Stimulated activated effector memory CD8-positive, alpha-beta T cell treated with anti-CD3 and anti-CD28 coated beads, Interleukin-12 subunit alpha, Interleukin-12 subunit beta, amount 100 ng/mL, for 72 hours (primary cell): Measurements from ENCODE around the gene TCF3.

ENCODE experiments used
- ATAC-seq: fragments of 150-1000 bp; cut with Tn5 transposase; 2 replicates; pipeline ENCODE4 v1.10.0; 2021
- DNase-seq, 2 donors: peaks; one replicate each; pipeline ENCODE4 v3.0.0; 2021 to 2022; ENCODE audit warnings: low spot score in 2 of 2
- H3K27ac Mint-ChIP-seq: one replicate; pipeline ENCODE4 v1.8.0; 2022; ENCODE audit warnings: mild to moderate bottlenecking, mixed read lengths
- H3K36me3 Mint-ChIP-seq: one replicate; pipeline ENCODE4 v1.8.0; 2022; ENCODE audit warnings: mild to moderate bottlenecking, mixed read lengths
- H3K4me1 Mint-ChIP-seq: one replicate; pipeline ENCODE4 v1.8.0; 2022; ENCODE audit warnings: mixed read lengths
- H3K4me3 Mint-ChIP-seq: one replicate; pipeline ENCODE4 v1.8.0; 2022; ENCODE audit warnings: mild to moderate bottlenecking, mixed read lengths
- H3K9me3 Mint-ChIP-seq: one replicate; pipeline ENCODE4 v1.8.0; 2022; ENCODE audit warnings: mixed read lengths

TCF3 gene

DNA sequence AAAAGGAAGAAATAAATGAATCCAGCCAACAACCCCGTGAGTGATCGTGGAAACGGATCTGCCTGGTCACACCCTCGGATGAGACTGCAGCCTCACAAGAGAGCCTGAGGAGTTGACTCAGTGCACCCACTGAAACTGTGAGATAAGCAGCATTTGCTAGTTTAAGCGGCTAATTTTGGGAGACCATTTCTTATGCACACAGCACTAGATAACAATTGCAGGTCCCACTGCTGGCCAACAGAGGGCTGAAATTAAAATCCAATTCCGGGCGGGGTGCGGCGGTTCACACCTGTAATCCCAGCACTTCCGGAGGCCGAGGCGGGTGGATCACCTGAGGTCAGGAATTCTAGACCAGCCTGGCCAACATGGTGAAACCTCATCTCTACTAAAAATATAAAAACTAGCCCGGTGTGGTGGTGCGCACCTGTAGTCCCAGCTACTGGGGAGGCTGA is 50.8 kb downstream of the TCF3 start:
- no peak overlapping the region for H3K27ac Mint-ChIP-seq
- H3K4me3 Mint-ChIP-seq = no peak overlapping the region
- peaks cover 85% of the 10 kb centered on the region for H3K36me3 Mint-ChIP-seq
- DNase-seq = no peak
- H3K9me3 Mint-ChIP-seq = no peaks in the 10 kb centered on the region
- no peak for ATAC-seq
- peaks cover 27% of the 10 kb centered on the region for H3K4me1 Mint-ChIP-seq

DNA sequence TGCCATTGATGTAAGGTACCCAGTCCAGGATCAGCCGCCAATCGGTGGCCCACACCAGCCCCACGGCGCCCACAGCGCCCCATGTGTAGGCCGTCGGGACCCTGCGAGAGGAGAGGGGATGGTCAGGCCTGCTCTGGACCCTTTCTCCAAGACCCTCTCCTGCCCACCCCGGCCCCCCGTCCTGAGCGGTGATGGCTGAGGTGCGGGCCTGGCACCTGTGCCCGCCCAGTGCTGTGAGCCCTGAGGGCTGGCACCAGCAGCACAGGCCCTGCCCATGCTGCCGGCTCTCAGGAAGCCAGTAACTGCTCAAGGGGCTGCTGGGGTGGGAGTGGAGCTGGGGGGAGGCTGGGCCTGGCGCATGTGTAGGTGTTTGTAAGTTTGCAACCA is 53.0 kb downstream of the TCF3 start:
- Mint-ChIP-seq H3K36me3 (peaks cover 84% of the 10 kb centered on the region), H3K9me3 (no peaks in the 10 kb centered on the region), H3K4me3 (no peak overlapping the region), H3K4me1 (peaks cover 9% of the 10 kb centered on the region), H3K27ac (no peak overlapping the region)
- ATAC-seq (peak; percentile 31), DNase-seq (no peak)

DNA sequence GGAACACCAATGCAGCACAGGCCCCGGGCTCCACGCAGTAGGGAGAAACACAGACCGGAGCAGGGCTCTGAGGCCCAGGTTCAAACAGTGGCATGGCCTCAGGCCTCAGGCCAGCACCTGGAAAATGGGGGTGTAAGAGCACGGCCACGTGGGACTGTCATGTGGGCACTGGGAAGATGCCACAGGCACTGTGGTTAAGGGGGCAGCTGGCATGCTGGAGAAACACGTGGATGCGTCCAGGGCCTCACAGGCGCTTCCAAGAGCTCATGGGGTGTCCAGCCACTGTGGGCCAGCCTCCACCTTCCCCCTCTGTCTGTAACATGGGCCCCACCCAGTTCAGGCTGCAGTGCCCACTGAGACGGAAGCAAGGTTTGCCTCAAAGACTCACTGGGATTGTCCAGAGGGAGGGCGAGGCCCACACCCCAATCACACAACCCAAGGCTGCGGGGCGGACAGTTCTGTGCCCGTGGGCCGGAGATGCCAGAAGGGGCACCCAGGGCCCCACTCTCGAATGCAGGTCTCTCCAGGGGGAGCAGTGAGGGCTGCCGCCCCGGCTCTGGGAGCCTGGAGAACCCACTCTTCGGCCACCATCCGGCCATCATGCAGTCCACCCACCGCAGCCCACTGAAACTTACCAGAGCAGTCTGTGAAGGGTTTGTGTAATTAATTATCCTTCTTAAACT is 53.5 kb downstream of the TCF3 start:
- H3K27ac Mint-ChIP-seq = no peak overlapping the region
- H3K36me3 Mint-ChIP-seq = peaks cover 78% of the 10 kb centered on the region
- ATAC-seq = no peak
- no peak for DNase-seq
- H3K4me3 Mint-ChIP-seq = no peak overlapping the region
- H3K4me1 Mint-ChIP-seq = peaks cover 8% of the 10 kb centered on the region
- H3K9me3 Mint-ChIP-seq = no peaks in the 10 kb centered on the region

DNA sequence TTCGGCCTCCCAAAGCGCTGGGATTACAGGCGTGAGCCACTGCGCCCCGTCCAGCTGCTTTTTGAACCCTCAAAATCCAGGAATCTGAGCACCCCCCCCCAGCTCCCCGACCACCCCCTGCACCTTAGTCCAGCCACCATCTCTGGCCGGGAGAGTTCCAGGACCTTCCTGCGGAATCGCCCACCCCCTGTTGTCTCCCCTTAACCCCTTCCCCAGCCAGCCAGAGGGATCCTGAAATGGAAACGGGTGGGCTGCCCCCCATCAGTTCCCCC is 59.0 kb downstream of the TCF3 start:
- no peak for ATAC-seq
- no peak for DNase-seq

DNA sequence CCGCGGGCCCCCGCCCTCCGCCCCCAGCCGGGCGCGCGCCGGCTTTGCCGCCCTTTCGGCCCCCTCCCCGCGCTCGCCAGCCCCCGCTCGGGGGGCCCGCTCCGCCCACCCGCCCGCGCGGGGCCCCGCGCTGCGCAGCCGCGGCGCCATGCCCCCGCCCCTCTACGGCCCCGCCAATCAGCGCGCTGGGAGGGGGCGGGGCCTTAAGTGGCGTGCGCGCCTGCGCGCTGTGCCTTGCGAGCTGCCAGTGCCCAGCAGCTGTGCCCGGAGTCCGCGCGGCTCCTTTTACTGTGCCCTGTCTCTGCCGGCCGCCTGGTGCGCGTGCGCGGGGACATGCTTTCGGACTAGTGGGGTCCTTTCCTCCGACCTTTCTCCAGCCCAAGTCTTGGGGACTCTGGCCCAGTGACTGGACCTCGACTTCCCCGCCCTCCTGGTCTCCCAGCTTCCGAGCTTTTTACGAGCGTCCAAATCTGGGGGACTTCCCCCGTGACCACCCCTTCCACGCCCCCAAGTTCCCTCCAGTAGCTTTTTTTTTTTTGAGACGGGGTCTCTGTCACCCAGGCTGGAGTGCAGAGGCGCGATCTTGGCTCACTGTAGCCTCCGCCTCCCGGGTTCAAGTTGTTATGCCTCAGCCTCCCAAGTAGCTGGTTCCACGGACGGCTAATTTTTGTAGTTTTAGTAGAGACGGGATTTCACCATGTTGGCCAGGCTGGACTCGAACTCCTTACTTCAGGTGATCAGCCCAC is 59.5 kb downstream of the TCF3 start, which contains the start of gene MBD3:
TSS of gene MBD3 (minus strand) at position 111 of the 746 bp plus-strand sequence. CDS start 234 bp downstream, outside the sequence.
- Mint-ChIP-seq H3K4me3 (peak within 1 kb of the TSS; percentile 96), H3K9me3 (no peaks in the 10 kb centered on the region), H3K27ac (peak within 1 kb of the TSS; percentile 94), H3K36me3 (peaks cover 77% of the 10 kb centered on the region), H3K4me1 (peaks cover 14% of the 10 kb centered on the region)
- ATAC-seq (peak; percentile 87), DNase-seq (peak; percentile 90 to 93)

More for the DNA sequence above, 59.0 kb downstream of the TCF3 start:
- H3K4me1 Mint-ChIP-seq = peaks cover 14% of the 10 kb centered on the region
- H3K36me3 Mint-ChIP-seq = peaks cover 77% of the 10 kb centered on the region
- no peaks in the 10 kb centered on the region for H3K9me3 Mint-ChIP-seq
- H3K4me3 Mint-ChIP-seq = peak overlapping the region; percentile 96
- peak overlapping the region; percentile 88 for H3K27ac Mint-ChIP-seq

DNA sequence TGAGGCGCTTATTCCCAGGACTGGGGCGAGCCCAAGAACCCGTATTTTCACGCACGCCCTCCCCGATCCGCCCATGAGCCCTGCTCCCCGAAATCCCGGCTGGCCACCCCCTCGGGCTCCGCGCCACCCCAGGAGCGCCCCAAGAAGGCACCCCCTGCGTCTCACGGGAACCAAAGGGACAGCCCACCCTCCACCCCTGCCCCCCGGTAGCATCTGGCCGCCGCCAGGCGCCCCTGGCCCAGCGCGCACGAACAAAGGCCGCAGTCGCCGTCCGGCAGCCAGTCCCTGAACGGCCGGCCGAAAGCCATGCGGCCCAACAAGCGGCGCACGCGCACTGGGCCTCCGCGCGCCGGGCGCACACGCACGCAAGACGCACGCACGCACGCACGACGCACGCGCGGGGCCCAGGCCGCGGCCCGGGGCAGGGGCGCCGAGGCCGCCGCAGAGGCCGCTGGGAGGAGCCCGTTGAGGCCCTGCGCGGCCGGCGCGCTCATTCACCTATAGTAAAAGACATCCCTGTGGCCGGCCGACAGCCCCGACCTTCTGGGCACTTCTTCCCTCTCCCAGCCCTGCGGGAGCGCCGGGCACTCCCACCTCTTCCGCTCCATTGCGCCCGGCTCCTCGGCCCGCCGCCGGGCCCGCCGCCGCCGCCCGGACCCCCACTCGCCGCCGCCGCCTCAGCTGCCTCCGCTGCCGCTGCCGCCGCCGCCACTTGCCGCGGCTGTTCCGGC is 60.2 kb downstream of the TCF3 start:
- H3K36me3 Mint-ChIP-seq = peaks cover 77% of the 10 kb centered on the region
- ATAC-seq = peak; percentile 92
- peak overlapping the region; percentile 94 for H3K27ac Mint-ChIP-seq
- H3K4me3 Mint-ChIP-seq = peak overlapping the region; percentile 96
- H3K9me3 Mint-ChIP-seq = no peaks in the 10 kb centered on the region
- H3K4me1 Mint-ChIP-seq = peaks cover 14% of the 10 kb centered on the region
- peak; percentile 78 to 89 for DNase-seq

DNA sequence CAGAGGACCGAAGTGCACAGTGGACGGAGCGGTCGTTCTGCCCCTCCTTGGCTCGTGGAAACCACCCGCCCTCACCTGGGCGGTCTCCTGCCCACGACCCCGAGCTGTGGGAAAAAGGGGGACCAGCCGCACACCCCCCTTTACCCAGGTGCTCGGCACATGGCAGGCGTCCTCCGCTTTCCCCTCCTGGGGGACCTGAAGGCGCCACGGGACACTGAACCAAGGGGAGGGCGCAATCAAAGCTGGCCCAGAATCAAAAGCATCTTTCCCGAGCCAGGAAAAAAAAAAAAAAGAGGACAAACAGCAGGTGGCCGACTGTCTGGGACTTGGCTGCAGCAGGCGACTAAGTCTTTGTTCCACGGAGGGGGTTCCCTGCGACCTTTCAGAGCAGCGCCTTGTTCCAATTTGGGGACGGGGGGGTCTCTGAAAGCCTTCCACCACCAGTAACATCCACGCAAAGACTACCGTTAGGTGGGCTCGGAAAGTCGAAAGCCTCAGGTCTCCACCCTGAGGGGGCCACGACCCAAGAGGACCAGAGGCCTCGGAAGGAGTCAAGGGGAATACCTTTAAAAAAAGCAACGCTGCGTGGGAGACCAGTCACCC is 60.9 kb downstream of the TCF3 start:
- ATAC-seq = peak; percentile 1
- DNase-seq = no peak
- H3K4me1 Mint-ChIP-seq = peaks cover 14% of the 10 kb centered on the region
- H3K4me3 Mint-ChIP-seq = peak overlapping the region; percentile 96
- H3K36me3 Mint-ChIP-seq = peaks cover 76% of the 10 kb centered on the region
- peak overlapping the region; percentile 94 for H3K27ac Mint-ChIP-seq
- H3K9me3 Mint-ChIP-seq = no peaks in the 10 kb centered on the region

DNA sequence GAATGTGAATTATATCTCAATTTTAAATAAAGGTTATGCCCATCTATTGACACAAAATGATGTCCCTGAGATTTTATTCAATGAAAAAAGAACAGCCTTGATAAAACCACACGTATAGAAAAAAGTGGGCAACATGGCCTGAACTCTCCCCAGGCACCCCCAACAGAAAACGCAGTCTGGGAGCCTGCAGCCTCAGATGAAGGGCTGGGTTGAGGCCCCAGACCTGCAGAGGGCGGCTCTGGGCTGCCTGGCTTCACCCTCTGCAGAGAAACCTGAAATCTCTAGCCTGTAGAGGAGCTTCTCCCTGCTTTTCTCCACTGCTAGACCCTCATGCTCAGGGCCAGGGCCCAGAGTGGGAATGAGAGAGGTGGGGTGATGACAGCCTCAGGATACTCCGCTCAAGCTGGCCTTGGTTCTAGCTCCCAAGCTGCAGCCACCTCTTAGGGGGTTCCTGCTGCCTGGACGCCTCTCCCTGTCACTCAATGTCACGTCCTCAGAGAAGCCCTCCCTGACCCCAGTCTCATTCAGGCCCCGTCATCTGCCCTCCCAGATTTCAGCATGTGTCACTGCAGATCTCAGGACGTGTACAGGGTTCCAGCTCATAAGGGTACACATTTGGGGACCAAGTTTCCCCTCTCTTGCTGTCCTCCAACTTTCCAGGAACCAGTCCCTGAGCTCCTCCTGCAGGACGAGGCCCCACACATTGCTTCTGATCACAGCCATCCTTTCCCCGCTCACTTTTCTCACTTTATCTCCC is 61.6 kb downstream of the TCF3 start:
- ATAC-seq (no peak), DNase-seq (no peak)
- Mint-ChIP-seq H3K4me1 (peaks cover 14% of the 10 kb centered on the region), H3K27ac (peak overlapping the region; percentile 94), H3K36me3 (peaks cover 76% of the 10 kb centered on the region), H3K4me3 (peak overlapping the region; percentile 96), H3K9me3 (no peaks in the 10 kb centered on the region)

DNA sequence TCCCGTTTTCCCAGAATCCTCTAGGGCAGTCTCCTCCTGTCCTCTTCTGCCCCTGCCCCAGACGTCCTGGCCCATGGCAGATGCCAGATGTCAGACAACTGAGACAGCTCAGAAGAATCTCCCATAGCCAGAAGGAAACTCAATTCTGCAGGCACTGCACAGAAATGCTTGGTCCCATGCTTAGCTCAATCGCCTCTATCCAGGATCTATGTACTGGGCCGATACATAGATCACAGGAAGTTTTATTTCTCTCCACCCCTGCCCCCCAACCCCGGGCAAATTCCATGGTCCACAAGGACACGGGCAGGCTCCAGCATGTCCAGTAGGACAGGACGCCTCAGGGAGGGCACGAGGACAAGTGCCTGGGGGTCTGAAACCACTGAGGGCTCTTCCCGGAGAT is 64.5 kb downstream of the TCF3 start:
- Mint-ChIP-seq H3K36me3 (peaks cover 91% of the 10 kb centered on the region), H3K4me1 (peaks cover 11% of the 10 kb centered on the region), H3K27ac (no peak overlapping the region), H3K4me3 (no peak overlapping the region), H3K9me3 (no peaks in the 10 kb centered on the region)
- no peak for DNase-seq
- no peak for ATAC-seq

DNA sequence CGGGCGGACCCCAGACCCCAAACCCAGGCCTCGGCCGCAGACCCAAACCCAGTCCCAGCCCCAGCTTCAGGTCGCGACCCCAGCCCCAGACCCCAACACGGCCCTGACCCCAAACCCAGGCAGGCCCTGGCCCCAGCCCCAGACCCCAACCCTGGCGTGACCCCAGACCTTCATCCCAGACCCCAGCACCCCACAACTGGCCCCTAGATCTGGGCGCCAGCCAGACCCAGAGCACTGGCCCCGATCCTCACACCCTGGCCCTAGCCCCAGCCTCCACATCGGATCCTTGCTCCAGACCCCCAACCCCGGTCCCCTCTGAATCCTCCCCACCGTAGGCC is 67.2 kb downstream of the TCF3 start:
- H3K36me3 Mint-ChIP-seq = peaks cover 99% of the 10 kb centered on the region
- H3K9me3 Mint-ChIP-seq = no peaks in the 10 kb centered on the region
- DNase-seq (no peak), ATAC-seq (no peak)
- no peak overlapping the region for H3K27ac Mint-ChIP-seq
- no peak overlapping the region for H3K4me3 Mint-ChIP-seq
- H3K4me1 Mint-ChIP-seq = no peaks in the 10 kb centered on the region

DNA sequence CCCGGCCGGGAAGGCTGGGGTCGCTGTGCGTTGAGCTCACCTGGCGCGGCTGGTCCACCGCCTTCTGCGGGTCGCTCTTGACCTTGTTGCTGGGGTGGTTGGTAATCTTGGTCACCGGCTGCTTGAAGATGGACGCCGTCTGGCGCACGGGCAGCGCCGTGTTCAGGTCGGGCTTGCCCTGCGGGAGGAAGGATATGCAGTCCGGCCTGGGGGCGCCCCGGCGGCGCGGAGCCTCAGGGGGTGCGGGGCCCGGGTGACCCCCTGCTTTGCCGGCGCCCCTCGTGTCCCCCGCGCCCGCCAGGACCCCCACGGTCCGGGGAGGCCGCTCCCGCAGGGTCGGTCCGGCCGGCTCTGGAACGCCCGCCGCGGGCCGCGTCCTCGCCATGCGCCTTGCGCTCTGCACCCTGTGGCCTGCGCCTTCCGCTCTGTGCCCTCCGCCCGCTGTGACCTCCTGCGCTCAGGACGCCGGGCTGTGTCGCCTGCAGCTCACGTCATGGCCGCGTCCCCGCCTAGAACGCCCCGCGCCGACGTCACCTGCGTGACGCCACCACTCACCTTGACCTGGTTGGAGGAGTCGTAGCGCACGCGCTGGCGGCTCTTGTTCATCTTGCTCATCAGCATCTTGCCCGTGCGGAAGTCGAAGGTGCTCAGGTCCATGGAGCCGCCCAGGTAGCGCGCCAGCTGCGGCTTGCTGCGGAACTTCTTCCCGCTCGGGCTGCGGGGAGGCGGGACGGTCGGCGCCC is 67.7 kb downstream of the TCF3 start:
- Mint-ChIP-seq H3K36me3 (peaks cover 99% of the 10 kb centered on the region), H3K27ac (no peak overlapping the region), H3K4me3 (no peak overlapping the region), H3K9me3 (no peaks in the 10 kb centered on the region), H3K4me1 (no peaks in the 10 kb centered on the region)
- DNase-seq (no peak), ATAC-seq (no peak)

DNA sequence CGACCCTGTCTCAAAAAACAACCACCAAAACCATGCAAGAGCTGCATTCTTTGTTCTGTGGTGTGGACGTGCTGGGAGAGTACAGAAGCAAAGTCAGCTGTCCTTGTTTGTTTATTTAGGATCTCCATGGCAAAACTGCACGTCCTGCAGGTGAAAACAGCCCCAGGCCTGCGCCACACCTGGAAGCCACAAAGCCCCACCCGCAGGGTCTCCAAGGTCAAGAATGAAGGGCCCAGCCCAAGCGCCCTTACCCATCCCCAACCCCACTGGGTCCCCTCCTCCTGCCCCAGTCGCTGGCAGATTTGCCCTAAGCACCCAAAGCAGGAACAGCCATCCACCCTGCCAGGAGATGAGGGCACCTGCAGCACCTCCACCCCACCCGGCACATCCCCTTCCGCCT is 70.2 kb downstream of the TCF3 start:
- H3K27ac Mint-ChIP-seq = no peak overlapping the region
- H3K36me3 Mint-ChIP-seq = peaks cover 88% of the 10 kb centered on the region
- no peak for DNase-seq
- no peak for ATAC-seq
- no peaks in the 10 kb centered on the region for H3K9me3 Mint-ChIP-seq
- H3K4me1 Mint-ChIP-seq = no peaks in the 10 kb centered on the region
- no peak overlapping the region for H3K4me3 Mint-ChIP-seq

DNA sequence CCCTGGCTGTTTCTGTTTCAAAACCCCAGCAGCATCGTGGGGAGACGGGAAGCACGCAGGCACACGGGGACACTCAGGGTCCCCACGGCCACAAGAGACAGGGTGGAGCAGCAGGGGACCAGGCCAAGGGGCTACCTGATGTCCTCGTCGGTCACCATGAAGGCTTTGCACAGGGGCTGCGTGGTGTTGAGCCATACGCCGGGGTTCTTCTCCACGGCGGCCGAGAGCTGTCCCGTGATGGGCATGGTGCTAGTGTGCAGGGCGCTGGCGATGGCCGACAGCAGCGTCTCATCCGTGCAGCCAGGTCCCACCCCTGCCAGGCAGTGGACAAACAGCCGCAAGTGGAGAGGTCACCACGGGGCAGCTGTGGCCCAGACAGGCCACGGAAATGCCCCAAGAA is 71.5 kb downstream of the TCF3 start:
- DNase-seq (no peak), ATAC-seq (no peak)
- peaks cover 81% of the 10 kb centered on the region for H3K36me3 Mint-ChIP-seq
- H3K4me1 Mint-ChIP-seq = no peaks in the 10 kb centered on the region
- no peak overlapping the region for H3K4me3 Mint-ChIP-seq
- H3K9me3 Mint-ChIP-seq = no peaks in the 10 kb centered on the region
- no peak overlapping the region for H3K27ac Mint-ChIP-seq

DNA sequence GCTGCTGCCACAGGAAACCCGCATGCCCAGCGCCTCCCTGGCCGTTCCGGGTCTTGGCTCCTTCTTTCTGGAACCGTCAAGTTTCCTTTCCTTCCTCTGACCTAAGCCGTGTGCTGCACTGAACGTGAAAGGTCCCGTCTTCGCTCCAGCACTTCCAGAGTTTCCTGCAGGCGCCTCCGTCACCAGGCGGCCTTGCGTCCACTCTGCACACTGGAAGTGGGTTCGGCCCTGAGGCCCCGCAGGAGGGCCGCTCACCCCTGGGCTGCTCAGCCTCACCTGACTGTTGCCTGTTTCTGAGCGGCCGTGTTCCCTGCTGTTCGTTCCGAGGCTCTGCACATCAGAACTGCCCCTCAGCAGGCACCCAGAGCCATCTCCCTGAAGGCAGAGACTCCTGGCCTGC is 72.0 kb downstream of the TCF3 start:
- ATAC-seq = no peak
- H3K36me3 Mint-ChIP-seq = peaks cover 76% of the 10 kb centered on the region

More for the DNA sequence above, 72.0 kb downstream of the TCF3 start:
- no peaks in the 10 kb centered on the region for H3K9me3 Mint-ChIP-seq
- peak overlapping the region; percentile 43 for H3K27ac Mint-ChIP-seq
- H3K4me3 Mint-ChIP-seq = no peak overlapping the region
- DNase-seq = no peak
- H3K4me1 Mint-ChIP-seq = no peaks in the 10 kb centered on the region
